Coronary artery (tissue), 2 donors: Measurements from ENCODE around the gene MACROD2.
A peak's percentile ranks its signal among the peaks of the same experiment; 100 is the strongest.

ENCODE experiments used
- DNase-seq: peaks from one replicate; pipeline ENCODE4 v3.0.0-alpha.2; 2017; ENCODE audit warnings: low spot score
- H3K27ac ChIP-seq, 2 donors: fragments of 200-600 bp; sonication (generic); one replicate each; pipeline ENCODE4 v1.5.1; 2016 to 2019
- H3K4me3 ChIP-seq: fragments of 200-600 bp; sonication (generic); 2 replicates; pipeline ENCODE4 v1.5.1; 2016; ENCODE audit warnings: mild to moderate bottlenecking, moderate library complexity
- CTCF ChIP-seq: fragments of 200-600 bp; sonication (generic); IDR thresholded peaks from one replicate; pipeline ENCODE4 v1.5.1; 2019; ENCODE audit warnings: antibody characterized with exemption

MACROD2 gene

GRCh38 chr20:14916360-14916920 lies 921.1 kb downstream of the MACROD2 start:
- no peak overlapping the region for H3K27ac ChIP-seq
- H3K4me3 ChIP-seq, result no peak overlapping the region
- TF ChIP-seq CTCF, result no peak
- DNase-seq, result no peak

GRCh38 chr20:14918281-14918680 lies 923.0 kb downstream of the MACROD2 start:
- no peak for TF ChIP-seq CTCF
- no peak overlapping the region for H3K4me3 ChIP-seq
- no peak for DNase-seq
- no peak overlapping the region for H3K27ac ChIP-seq

GRCh38 chr20:14918976-14919375 lies 923.7 kb downstream of the MACROD2 start:
- no peak for TF ChIP-seq CTCF
- DNase-seq, result no peak
- Histone ChIP-seq H3K4me3 (no peak overlapping the region), H3K27ac (no peak overlapping the region)

- Histone ChIP-seq H3K4me3 (peak overlapping the region; percentile 8), H3K27ac (no peak overlapping the region)
- no peak for DNase-seq
- TF ChIP-seq CTCF, result no peak
Measured at GRCh38 chr20:14919501-14920081, 924.3 kb downstream of the MACROD2 start.

GRCh38 chr20:14921513-14921912 lies 926.2 kb downstream of the MACROD2 start:
- Histone ChIP-seq H3K27ac (no peak overlapping the region), H3K4me3 (no peak overlapping the region)
- no peak for TF ChIP-seq CTCF
- no peak for DNase-seq

- no peak for DNase-seq
- H3K4me3 ChIP-seq, result no peak overlapping the region
- TF ChIP-seq CTCF, result no peak
- no peak overlapping the region for H3K27ac ChIP-seq
Measured at GRCh38 chr20:14922503-14923267, 927.4 kb downstream of the MACROD2 start.

GRCh38 chr20:14924433-14924832 lies 929.1 kb downstream of the MACROD2 start:
- Histone ChIP-seq H3K27ac (no peak overlapping the region), H3K4me3 (no peak overlapping the region)
- no peak for DNase-seq
- no peak for TF ChIP-seq CTCF
